Body of pancreas (tissue), 4 donors: ENCODE measurements around the gene TBC1D13.
"Not testable (repeated sequence)": the region's sequence is repeated elsewhere in the genome, so short reads cannot be mapped to it uniquely, and the experiment has no call there.

ENCODE experiments used
- CTCF ChIP-seq, 7 experiments: fragments of 450-650 bp in 4 of 7; fragments of 200-600 bp in 3 of 7; sonication (generic) in 3 of 7; IDR thresholded peaks; one replicate each; pipeline ENCODE4 v1.5.1; 2016 to 2019; ENCODE audit warnings: antibody characterized with exemption in 7 of 7
- POLR2A ChIP-seq, 3 donors: fragments of 450-650 bp; IDR thresholded peaks; one replicate each; pipeline ENCODE4 v1.6.1; 2016; ENCODE audit warnings: antibody characterized with exemption in 3 of 3, mild to moderate bottlenecking in 2 of 3

- not testable (repeated sequence) for TF ChIP-seq POLR2A, CTCF (IDR thresholded peaks at IDR 0.05)
Observed at GRCh38 chr9:128854454-128854853, 67.4 kb downstream of the TBC1D13 start.
